ENCODE measurements around the gene ZNF212.

GRCh38 chr7:149280661-149281507 is 41.4 kb downstream of the ZNF212 start:
- TF ChIP-seq EZH2 (IDR thresholded peaks at IDR 0.05; ENCODE audit: borderline replicate concordance, low read depth, low read length, severe bottlenecking) = no peak
- TF ChIP-seq, protein P1, sequence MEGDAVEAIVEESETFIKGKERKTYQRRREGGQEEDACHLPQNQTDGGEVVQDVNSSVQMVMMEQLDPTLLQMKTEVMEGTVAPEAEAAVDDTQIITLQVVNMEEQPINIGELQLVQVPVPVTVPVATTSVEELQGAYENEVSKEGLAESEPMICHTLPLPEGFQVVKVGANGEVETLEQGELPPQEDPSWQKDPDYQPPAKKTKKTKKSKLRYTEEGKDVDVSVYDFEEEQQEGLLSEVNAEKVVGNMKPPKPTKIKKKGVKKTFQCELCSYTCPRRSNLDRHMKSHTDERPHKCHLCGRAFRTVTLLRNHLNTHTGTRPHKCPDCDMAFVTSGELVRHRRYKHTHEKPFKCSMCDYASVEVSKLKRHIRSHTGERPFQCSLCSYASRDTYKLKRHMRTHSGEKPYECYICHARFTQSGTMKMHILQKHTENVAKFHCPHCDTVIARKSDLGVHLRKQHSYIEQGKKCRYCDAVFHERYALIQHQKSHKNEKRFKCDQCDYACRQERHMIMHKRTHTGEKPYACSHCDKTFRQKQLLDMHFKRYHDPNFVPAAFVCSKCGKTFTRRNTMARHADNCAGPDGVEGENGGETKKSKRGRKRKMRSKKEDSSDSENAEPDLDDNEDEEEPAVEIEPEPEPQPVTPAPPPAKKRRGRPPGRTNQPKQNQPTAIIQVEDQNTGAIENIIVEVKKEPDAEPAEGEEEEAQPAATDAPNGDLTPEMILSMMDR (IDR thresholded peaks at IDR 0.05; ENCODE audit: extremely low read depth in 1 of 2, insufficient read depth in 1 of 2, low read depth in 1 of 2, low read length in 2 of 2) = no peak
